BJ (cell line): ENCODE data around the gene SDHAF3. TPM values are rescaled to one million over a fixed set of nuclear protein-coding genes. Genes with fewer than 3 reads are reported as not detected.

Source experiments
- CTCF ChIA-PET: fragments of 350-600 bp; formaldehyde crosslinking; extraction: SDS; loops from one replicate; lab custom pipeline; 2021; ENCODE audit warnings: antibody characterized with exemption, inconsistent platforms; lab: Yijun Ruan, JAX
- POLR2A ChIA-PET: fragments of 300-600 bp; sonication (Branson Sonifier 250); formaldehyde crosslinking; extraction: SDS; loops from one replicate; lab custom pipeline; 2021; ENCODE audit warnings: antibody characterized with exemption; lab: Charles Lee
- DNase-seq: peaks from one replicate; pipeline ENCODE4 v3.0.0-alpha.2; 2011; ENCODE audit warnings: low read depth
- H3K27me3 ChIP-seq: 2 replicates; pipeline ENCODE4 v1.6.0; 2011; ENCODE audit warnings: low read length; ENCODE audit not compliant: control insufficient read depth, insufficient read depth
- H3K36me3 ChIP-seq: 2 replicates; pipeline ENCODE4 v1.5.1; 2011; ENCODE audit warnings: low read length; ENCODE audit not compliant: control insufficient read depth, insufficient read depth
- H3K4me3 ChIP-seq: 2 replicates; pipeline ENCODE4 v1.5.1; 2011; ENCODE audit warnings: low read depth, mild to moderate bottlenecking, control low read depth, low read length
- polyA plus RNA-seq: library from polyadenylated mRNA; depleted of rRNA; stranded (reverse); fragments of >200 nt; gene quantifications from 2 replicates; pipeline ENCODE4 v1.2.3, GENCODE V29; 2011
- TF ChIP-seq, protein P1 (sequence below): IDR thresholded peaks from 2 replicates; pipeline ENCODE4 v1.5.1; 2011; ENCODE audit warnings: low read depth, mild to moderate bottlenecking, control low read depth, inconsistent platforms, low read length, moderate library complexity; ENCODE audit not compliant: insufficient read depth

Gene SDHAF3
- polyA plus RNA-seq, 1 experiment: 3.9 TPM

GRCh38 chr7:97198596-97198995 is 81.1 kb downstream of the SDHAF3 start:
- H3K27me3 ChIP-seq: no peaks in the 10 kb centered on the region
- ChIA-PET CTCF (no interaction called here), POLR2A (no interaction called here)
- H3K4me3 ChIP-seq: no peak overlapping the region
- no peaks in the 10 kb centered on the region for H3K36me3 ChIP-seq
- no peak for DNase-seq
- TF ChIP-seq, protein P1, sequence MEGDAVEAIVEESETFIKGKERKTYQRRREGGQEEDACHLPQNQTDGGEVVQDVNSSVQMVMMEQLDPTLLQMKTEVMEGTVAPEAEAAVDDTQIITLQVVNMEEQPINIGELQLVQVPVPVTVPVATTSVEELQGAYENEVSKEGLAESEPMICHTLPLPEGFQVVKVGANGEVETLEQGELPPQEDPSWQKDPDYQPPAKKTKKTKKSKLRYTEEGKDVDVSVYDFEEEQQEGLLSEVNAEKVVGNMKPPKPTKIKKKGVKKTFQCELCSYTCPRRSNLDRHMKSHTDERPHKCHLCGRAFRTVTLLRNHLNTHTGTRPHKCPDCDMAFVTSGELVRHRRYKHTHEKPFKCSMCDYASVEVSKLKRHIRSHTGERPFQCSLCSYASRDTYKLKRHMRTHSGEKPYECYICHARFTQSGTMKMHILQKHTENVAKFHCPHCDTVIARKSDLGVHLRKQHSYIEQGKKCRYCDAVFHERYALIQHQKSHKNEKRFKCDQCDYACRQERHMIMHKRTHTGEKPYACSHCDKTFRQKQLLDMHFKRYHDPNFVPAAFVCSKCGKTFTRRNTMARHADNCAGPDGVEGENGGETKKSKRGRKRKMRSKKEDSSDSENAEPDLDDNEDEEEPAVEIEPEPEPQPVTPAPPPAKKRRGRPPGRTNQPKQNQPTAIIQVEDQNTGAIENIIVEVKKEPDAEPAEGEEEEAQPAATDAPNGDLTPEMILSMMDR: no peak

GRCh38 chr7:97200018-97200417 is 82.5 kb downstream of the SDHAF3 start:
- DNase-seq: no peak
- TF ChIP-seq, protein P1: no peak
- ChIA-PET POLR2A (no interaction called here), CTCF (no interaction called here)
- Histone ChIP-seq H3K27me3 (no peaks in the 10 kb centered on the region), H3K4me3 (no peak overlapping the region), H3K36me3 (no peaks in the 10 kb centered on the region)

GRCh38 chr7:97203957-97204356 is 86.5 kb downstream of the SDHAF3 start:
- POLR2A ChIA-PET: no interaction called here
- CTCF ChIA-PET: no interaction called here
- DNase-seq: no peak
- Histone ChIP-seq H3K4me3 (no peak overlapping the region), H3K27me3 (no peaks in the 10 kb centered on the region), H3K36me3 (no peaks in the 10 kb centered on the region)
- TF ChIP-seq, protein P1: no peak

DNA sequence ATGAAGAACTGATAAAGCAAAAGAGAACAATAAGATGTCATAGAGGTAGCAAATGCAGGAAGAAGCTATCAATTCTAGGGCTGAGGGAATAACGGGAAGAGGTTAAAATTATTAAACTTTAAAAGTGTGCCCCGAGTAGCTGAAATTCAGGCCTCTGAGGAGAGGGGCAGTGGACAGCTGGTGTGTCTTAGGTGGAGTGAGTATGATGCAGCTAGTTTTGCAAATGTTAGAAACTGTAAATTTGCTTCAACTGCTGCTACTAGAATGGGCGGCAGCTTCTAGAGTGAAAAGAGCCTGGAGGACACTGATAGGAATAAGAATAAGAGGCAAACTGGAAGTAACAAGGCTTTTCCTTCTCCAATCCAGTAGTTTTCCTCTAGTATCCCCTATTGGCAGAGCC is 87.3 kb downstream of the SDHAF3 start:
- DNase-seq: no peak
- Histone ChIP-seq H3K36me3 (no peaks in the 10 kb centered on the region), H3K4me3 (no peak overlapping the region), H3K27me3 (no peaks in the 10 kb centered on the region)
- TF ChIP-seq, protein P1: no peak
- CTCF ChIA-PET: no interaction called here
- POLR2A ChIA-PET: no interaction called here

GRCh38 chr7:97215556-97215955 is 98.1 kb downstream of the SDHAF3 start:
- POLR2A ChIA-PET: no interaction called here
- no peak overlapping the region for H3K4me3 ChIP-seq
- no peaks in the 10 kb centered on the region for H3K36me3 ChIP-seq
- TF ChIP-seq, protein P1: no peak
- no peak for DNase-seq
- H3K27me3 ChIP-seq: no peaks in the 10 kb centered on the region
- CTCF ChIA-PET: no interaction called here
